Measurements from ENCODE around the gene CAMTA1.
A peak's percentile ranks its signal among the peaks of the same experiment; 100 is the strongest.

CAMTA1 gene

DNA sequence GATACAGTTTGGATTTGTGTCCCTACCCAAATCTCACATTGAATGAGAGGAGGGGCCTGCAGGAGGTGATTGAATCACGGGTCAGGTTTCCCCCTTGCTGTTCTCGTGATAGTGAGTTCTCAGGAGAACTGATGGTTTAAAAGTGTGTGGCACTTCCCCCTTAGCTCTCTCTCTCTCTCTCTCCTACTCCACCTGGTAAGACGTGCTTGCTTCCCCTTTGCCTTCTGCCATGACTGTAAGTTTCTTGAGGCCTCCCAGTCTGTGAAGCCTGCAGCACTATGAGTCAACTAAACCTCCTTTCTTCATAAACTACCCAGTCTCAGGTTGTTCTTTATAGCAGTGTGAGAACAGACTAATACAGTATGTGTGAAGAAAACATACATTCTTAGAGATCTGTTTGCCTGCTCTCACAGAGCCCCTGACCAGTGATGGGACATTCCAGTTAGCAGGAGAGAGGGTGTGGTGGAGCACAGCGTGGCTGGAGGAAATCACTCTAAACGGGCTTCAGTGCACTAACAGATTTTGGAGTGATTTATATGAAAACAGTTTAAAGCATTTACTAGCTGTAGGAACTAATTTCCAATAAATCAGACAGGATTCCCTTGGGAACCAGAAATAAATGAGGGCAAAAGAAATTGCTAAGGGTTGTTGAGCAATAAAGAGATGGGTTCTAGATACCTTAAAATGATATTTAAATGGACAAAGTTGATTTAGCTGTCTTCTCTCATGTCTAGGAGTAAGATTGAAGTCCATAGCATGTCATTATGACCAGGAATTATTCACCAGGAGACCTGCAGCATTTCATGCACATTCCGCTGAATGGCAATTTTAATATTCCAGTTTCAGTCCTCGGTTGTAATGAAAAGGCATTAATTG, 411.0 kb downstream of the CAMTA1 start:
- TF ChIP-seq, protein P1, sequence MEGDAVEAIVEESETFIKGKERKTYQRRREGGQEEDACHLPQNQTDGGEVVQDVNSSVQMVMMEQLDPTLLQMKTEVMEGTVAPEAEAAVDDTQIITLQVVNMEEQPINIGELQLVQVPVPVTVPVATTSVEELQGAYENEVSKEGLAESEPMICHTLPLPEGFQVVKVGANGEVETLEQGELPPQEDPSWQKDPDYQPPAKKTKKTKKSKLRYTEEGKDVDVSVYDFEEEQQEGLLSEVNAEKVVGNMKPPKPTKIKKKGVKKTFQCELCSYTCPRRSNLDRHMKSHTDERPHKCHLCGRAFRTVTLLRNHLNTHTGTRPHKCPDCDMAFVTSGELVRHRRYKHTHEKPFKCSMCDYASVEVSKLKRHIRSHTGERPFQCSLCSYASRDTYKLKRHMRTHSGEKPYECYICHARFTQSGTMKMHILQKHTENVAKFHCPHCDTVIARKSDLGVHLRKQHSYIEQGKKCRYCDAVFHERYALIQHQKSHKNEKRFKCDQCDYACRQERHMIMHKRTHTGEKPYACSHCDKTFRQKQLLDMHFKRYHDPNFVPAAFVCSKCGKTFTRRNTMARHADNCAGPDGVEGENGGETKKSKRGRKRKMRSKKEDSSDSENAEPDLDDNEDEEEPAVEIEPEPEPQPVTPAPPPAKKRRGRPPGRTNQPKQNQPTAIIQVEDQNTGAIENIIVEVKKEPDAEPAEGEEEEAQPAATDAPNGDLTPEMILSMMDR (IDR thresholded peaks at IDR 0.05; ENCODE audit: control insufficient read depth, extremely low read depth, insufficient read depth) = no peak
- no peak overlapping the region for H3K4me3 ChIP-seq (ENCODE audit: low read depth, low read length)
- no peak for DNase-seq (ENCODE audit: low read depth)

DNA sequence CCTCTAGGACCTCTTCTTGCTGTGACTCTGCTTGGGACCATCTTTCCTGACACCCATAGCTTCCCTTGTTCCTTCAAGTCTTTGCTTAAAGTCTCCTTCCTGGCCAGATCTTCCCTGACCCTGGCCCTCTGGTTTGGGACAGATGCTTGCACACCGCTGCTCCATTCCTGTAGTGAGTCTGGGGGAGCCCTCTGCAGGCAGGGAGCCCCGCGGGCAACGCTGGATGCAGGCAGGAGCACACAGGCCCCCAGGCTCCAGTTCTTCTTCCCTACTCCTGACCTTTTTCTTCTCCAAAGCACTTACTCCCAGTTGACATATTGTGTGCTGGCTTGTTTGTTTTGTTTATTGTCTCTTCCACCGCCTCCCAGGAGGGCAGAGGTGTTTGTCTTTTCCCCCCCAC, 413.4 kb downstream of the CAMTA1 start:
- H3K4me3 ChIP-seq (ENCODE audit: low read depth, low read length) = no peak overlapping the region
- peak; percentile 43 for DNase-seq (ENCODE audit: low read depth)
- TF ChIP-seq, protein P1 (IDR thresholded peaks at IDR 0.05; ENCODE audit: control insufficient read depth, extremely low read depth, insufficient read depth) = no peak

GRCh38 chr1:7199077-7199779, 414.0 kb downstream of the CAMTA1 start:
- DNase-seq (ENCODE audit: low read depth) = no peak
- TF ChIP-seq, protein P1 (IDR thresholded peaks at IDR 0.05; ENCODE audit: control insufficient read depth, extremely low read depth, insufficient read depth) = no peak
- H3K4me3 ChIP-seq (ENCODE audit: low read depth, low read length) = no peak overlapping the region

- DNase-seq (ENCODE audit: low read depth) = peak; percentile 52
- H3K4me3 ChIP-seq (ENCODE audit: low read depth, low read length) = no peak overlapping the region
- TF ChIP-seq, protein P1 (IDR thresholded peaks at IDR 0.05; ENCODE audit: control insufficient read depth, extremely low read depth, insufficient read depth) = peak; percentile 96
Measured at GRCh38 chr1:7207875-7208646, 422.8 kb downstream of the CAMTA1 start.

DNA sequence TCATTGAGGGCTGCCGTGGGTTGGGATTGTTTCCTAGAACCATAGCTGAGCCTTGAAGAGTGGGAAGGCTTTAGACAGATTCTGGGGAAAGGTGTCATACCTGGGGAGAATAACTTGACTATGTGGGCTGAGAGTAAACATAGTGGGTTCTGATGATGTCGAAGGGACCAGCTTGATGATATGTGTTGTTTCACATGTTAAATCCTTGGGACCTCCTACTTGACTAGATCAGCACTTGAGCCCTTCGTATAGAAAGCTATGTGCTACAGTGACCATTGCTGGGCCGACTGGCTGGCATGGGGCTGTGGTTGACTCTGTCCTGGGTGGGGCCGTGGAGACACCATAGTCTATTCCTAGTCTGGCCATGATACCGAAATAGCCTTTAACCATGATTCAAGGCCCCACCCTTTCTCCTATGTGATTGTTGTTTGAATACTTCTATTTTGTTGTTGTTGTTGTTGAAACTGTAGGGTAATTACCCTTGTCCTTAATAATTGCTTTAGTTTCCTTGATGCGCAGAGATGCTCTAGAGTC, 423.5 kb downstream of the CAMTA1 start:
- DNase-seq (ENCODE audit: low read depth) = no peak
- no peak overlapping the region for H3K4me3 ChIP-seq (ENCODE audit: low read depth, low read length)
- TF ChIP-seq, protein P1 (IDR thresholded peaks at IDR 0.05; ENCODE audit: control insufficient read depth, extremely low read depth, insufficient read depth) = no peak

GRCh38 chr1:7209336-7209735, 424.1 kb downstream of the CAMTA1 start:
- DNase-seq (ENCODE audit: low read depth) = no peak
- no peak overlapping the region for H3K4me3 ChIP-seq (ENCODE audit: low read depth, low read length)
- TF ChIP-seq, protein P1 (IDR thresholded peaks at IDR 0.05; ENCODE audit: control insufficient read depth, extremely low read depth, insufficient read depth) = no peak
